Stimulated activated CD4-positive, alpha-beta T cell treated with anti-CD3 and anti-CD28 coated beads, Interleukin-1b, Interleukin-23, amount 100 ng/mL, for 4 hours (primary cell): Measurements from ENCODE around the gene COCH.

ENCODE experiments used
- DNase-seq, 2 donors: peaks; one replicate each; pipeline ENCODE4 v3.0.0-alpha.2; 2020; ENCODE audit warnings: low read depth in 2 of 2

Gene COCH

DNA sequence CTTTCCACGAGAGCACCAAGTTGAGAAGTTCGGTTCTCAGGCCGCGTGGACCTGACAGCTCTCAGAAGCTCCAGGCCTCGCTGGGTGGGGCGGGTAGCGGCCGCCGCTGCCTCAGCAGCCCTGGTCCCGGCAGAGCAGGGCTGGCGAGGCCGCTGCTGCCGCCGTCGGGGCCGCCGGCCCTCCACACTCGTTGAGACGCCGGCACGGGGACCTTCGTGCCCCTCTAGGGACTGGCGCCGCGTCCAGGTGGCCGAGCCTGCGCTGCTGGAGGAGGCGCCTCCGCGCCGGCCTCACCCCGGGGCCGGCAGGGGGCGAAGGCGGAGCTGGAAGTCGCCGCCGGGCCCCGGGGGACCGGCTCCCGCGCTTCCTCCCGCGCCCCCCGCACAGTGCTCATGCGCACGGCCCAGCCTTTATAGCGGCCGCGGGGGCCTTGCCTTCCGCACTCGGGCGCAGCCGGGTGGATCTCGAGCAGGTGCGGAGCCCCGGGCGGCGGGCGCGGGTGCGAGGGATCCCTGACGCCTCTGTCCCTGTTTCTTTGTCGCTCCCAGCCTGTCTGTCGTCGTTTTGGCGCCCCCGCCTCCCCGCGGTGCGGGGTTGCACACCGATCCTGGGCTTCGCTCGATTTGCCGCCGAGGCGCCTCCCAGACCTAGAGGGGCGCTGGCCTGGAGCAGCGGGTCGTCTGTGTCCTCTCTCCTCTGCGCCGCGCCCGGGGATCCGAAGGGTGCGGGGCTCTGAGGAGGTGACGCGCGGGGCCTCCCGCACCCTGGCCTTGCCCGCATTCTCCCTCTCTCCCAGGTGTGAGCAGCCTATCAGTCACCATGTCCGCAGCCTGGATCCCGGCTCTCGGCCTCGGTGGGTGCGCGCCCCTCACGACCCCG, at the start of gene COCH:
TSS of gene COCH (plus strand) at position 440 of the 879 bp plus-strand sequence. CDS start at position 820, 380 bp downstream.
- DNase-seq: peak in 1 of 2 donors; percentile 15

DNA sequence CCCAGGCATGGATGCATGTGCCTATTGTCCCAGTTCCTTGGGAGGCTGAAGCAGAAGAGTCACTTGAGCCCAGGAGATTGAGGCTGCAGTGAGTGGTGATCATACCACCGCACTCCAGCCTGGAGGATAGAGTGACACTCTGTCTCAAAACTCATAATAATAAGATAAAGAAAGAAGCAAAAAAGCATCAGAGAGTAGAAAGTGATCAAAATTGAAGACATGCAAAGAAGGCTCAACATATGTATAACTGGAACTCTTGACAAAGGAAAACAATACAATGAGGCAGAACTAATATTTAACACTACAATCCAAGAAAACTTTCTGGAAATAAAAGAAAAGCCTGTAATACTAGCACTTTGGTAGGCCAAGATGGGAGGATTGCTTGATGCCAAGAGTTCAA, 48.3 kb upstream of the COCH start:
- DNase-seq: no peak

DNA sequence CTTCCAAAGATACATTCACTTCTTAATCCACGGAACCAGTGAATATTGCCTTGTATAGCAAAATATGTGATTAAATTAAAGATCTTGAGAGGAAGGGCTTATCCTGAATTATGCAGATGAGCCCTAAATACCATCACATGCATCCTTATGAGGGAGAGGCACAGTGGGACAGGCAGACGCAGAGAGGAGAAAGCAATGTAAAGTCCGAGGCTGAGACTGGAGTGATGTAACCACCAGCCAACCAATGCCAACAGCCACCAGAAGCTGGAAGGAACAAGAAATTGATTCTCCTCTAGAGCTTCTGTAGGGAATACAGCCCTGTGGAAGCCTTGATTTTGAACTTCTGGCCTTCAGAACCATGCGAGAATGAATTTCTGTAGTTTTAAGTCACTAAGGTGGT, 44.5 kb upstream of the COCH start:
- DNase-seq: no peak

DNA sequence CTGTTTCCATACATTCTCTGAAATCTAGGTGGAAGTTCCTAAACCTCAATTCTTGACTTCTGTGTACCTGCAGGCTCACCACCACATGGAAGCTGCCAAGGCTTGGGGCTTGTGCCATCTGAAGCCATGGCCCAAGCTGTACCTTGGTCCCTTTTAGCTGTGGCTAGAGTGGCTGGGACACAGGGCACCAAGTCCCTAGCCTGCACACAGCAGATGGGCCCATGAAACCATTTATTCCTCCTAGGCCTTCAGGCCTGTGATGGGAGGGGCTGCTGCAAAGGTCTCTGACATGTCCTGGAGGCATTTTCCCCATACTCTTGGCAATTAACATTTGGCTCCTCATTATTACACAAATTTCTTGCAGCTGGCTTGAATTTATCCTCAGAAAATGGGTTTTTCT, 40.0 kb upstream of the COCH start:
- DNase-seq: no peak

DNA sequence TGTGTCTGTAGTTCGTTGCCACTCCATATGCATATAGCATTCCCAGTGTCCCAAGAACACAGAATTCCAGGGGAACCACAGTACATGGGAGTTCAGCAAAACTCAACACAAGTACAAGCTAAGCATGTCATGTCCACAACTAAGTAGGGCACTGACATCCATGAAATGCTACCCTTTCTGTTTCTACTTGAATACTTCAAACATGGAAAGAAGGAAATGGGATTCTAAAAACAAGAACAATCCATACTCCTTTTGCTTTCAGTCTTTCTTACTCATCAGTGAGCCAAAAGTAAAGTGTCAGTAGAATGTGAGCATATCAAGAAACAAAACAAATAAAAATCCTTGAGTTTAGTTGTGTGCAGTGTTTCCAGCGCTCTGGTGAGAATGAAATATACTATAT, 36.0 kb upstream of the COCH start:
- DNase-seq: no peak

DNA sequence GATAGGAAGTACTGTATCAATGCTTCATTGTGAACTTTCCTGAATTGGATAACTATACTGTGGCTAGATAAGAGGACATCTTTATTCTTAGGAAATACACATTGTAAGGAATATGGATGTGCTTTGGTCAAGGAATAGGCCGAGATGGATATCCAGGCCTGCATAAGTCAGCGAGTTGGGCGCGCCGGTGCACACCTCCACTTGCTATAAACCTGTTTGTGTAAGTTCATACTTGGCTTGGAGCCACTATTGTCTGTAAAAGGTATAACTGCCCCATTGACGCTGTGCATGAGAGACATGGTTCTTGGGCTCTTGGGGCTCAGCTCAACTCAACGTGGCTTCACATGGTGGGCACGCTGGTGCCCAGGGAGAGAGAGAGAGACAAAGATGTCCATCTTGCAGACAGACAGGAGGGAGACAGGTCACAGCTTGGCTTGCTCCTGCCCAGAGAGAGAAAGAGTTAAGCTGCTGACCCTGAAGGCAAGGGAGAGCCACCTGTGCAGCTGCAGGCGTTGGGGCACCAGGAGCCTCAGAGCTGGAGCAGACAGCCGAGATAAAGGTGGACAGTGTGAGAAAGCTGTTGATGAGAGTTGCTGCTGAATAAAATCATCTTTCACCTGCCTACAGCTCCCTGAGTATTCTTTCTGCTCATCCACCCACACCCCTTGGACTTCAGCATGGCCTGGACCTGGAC, 34.1 kb upstream of the COCH start:
- DNase-seq: no peak

DNA sequence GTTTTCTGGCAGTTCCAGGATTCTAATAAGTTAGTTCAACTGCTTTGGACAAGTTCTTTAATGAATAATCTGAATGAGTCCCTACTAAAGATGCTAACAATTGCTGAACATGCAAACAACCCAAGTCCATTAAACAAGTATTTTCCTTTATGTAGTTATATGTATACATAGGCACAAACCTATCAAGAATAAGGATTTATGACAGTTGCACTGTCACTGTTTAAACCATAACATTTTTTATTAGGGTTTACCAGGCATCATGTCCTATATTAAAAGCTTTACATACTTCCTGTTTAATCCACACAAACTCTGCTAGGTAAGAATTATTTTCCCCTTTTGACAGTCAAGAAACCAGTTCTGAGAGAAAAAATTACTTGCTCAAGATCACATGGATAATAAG, 31.9 kb upstream of the COCH start:
- no peak for DNase-seq

DNA sequence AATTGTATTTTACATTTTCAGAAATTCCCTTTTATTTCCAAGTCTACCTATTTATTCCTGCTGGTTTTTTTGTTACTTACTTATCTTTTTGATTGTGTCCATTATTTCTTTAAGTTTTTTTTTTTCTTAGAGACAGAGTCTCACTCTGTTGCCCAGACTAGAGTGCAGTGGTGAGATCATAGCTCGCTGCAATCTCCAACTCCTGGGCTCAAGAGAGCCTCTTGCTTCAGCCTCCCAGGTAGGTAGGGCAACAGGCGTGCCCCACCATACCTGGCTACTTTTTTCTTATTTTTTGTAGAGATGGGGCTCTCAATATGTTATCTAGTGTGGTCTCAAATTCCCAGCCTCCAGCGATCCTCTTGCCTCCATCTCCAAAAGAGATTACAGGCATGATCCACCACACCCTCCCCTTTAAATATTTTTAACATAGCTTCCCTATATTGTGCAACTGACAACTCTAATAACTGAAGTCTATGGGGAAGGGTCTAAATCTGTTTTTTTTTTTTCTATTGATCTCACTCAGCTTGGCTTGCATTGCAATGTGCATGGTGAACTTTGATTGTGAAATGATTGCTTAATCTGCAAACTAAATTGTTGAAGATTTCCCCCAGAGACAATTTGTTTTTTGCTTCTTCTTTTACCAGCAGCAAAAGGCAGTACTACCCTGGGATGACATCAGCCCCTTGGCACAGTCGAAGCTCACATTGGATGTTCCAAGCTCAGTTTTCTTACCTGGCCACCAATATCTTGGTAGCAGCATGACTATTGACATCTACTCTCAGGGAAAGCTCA, 25.7 kb upstream of the COCH start:
- no peak for DNase-seq

DNA sequence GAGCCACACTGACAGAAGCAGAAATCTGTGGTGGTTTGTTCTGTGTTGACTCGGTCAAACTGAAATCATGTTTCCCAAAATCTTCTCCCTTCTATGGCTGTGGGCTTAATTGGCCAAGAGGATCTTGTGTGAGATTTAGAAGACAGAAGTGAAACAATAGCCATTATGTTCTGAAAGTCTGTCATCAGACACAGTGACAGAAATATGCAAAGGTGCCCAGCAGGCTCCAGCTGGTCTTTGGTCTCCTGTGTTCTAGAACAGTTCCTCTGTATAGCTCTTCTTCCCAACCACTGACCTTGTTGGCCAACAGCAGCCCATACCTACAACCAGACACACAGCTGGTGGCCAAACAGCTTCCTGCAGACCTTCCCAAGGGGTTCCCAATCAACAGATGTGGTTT, 25.0 kb upstream of the COCH start:
- no peak for DNase-seq

DNA sequence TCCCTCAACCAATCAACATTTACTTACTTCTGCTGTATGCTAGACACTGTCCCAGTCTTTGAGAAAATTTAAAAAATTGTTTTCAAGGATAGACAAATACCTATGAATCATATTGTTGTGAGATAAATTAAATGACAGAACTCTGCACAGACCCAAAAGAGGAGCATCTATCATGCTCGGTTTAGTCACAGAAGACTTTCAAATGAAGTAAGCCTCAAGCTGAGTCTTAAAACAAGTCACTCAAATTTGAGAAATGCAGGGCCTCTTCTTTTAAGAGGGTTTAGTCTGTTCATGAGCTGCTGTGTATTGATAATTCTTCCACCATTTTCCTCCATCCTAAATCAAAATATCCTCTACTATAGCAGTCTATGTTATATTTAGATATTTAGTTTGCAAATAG, 24.4 kb upstream of the COCH start:
- DNase-seq: no peak

DNA sequence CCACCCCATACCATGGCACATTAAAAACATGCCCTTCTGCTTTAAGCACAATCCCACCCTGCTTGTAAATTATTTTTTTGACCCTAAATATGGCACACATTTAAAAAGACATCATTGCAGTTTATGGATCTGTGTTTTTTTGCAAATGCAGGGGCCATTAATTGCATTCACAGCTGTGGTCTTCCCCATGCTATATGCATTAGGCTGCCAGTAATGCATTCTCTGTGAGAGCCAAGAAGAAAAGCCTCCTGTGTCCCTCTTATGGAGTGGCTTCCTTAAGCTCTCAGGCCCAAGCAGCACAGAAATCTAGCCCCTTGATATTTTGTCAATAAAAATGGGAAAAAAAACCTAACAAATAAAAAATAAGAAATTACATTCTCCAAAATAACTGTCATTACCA, 20.4 kb upstream of the COCH start:
- DNase-seq: no peak

DNA sequence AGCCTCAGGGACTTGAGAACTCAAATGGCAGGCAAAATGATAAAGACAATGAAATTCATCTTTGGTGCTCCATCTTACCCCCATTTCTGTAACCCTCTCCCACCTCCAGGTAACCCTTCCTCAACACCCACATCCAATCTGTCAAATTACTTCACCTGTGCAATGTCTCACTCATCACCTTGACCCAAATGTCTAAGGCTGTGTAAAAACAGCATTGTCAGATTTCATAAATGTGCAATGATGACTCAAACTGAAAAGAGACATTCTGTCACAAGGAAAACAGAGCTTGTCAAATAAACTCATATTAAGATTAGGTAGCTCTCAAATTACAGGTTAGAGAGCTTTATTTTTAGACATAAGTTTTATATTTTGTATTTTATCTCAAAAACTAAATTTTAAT, 19.9 kb upstream of the COCH start:
- no peak for DNase-seq

DNA sequence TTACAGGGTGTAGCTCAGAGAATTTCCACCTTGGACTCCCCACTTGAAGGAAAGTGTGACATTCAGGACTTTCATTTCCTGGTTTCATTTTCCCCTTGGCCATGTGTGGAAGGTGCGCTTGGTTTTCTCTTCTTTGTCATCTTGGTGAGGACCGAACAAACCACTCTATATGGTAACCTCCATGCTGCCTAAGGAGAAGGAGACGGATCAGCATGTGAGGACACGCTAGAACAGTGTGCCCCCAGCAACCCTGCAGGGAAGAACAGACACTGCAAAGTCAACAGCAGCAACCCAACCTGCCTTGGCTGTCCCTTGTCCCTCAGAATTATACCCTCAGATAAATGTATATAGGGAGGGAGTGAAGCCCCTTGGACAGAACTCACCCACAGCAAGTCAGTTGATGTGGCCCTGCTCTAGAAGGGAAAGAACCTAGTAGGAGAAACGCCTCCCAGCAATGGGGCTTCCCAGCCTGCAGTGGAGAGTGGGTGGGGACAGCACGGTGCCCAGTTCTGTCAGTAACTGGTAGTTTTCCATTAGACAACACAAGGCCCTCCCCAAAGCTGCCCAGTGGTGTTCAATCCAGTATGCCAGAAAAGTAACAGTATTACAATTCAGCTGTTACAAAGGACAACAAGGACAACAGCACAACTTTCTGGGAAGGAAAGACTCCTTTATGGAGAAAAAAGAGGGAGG, 18.9 kb upstream of the COCH start:
- no peak for DNase-seq

DNA sequence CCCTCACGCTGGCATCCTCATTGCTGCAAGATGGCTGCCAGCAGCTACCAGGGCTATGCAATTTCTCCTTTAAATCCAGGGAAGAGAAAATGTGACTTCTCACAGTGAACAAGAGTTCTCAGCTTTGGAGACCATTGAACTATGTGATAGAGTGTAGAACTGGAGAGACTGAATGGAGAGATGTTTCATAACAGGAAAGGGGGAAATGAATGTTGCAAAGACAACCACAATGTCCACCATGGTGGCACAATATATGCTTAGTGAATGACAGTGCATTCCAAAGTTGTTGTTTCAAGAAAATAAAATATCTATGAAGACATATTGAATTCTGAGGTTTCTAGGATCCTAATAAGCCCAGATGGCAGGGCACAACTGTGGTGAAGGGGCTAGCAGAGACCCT, 13.2 kb upstream of the COCH start:
- no peak for DNase-seq

DNA sequence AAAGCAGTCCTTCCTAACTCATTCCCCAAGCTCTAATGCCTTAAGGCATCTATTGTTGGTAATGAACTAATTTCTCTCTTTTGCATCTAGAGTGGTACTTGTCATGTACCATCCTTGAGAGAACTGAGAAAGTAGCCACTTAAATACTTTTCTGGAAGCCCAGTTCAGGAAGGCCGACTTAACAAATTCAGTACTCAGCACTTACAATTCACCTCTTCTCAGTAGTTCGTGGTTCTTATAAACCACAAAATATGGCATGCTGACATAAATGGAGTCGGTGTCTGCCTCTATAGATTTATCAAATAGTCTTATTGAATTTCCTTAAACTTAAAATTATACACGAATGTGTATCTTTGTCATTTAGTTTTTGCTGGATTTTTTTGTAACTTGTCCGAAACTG, 9.4 kb upstream of the COCH start:
- no peak for DNase-seq

DNA sequence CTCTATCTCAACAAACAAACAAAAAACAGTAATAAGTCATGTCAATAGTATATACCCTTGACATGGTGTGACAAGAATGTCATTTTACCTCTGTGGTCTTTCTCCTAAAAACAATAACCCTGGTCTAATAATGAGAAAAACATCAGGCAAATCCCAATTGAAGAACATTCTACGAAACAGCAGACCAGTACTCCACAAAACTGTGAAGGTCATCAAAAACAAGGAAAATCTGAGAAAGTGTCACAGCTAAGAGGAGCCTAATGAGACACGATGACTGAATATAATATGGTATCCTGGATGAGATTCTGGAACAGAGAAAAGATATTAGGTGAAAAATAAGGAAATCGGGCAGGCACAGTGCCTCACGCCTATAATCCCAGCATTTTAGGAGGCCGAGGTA, 5.6 kb upstream of the COCH start:
- DNase-seq: no peak

DNA sequence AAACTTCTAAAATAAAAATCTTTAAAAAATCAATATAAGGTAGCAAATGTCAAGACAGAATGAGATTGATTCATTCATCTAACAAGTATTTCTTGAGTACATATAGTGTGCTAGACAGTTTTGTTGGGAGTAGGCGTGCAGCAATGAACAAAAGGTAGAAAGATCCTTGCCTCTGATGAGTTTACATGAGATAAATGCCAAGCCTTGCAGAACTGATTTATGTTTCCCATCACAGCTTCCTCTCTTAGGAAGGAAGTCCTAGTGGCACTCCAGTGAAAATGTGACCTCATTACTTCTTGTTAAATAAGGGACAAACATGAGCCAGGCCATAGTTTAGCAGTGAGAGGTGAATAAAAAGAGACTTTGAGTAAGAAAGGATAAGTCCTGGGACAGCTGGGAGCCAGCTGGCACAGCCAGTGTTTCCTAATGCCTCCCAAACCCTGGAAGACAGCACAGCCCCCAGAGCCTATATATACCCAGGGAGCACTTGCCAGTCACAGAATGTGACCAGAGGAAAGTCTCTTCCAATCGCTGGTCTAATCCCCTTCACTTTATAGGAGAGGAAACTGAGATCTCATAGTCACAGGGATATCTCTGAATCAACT, 4.7 kb upstream of the COCH start:
- DNase-seq: no peak

DNA sequence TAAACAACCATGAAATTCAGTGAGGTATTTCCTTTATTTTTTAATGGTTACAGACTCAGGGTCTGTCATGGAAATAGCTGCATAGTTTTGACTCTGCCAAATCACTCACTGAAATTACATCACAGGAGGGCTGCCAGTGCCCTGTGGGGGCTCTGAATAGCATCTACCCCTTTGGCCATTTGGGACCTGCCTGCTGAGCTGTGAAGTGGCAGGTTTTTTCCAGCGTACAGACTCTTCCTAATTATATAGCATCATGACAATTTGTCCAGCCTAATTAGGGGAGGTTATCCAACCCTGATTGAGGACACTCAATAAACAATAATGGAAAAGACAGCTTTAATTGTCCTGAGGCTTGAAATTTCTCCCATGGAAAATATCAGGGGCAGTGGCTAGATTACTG, 1.8 kb upstream of the COCH start:
- DNase-seq: no peak

DNA sequence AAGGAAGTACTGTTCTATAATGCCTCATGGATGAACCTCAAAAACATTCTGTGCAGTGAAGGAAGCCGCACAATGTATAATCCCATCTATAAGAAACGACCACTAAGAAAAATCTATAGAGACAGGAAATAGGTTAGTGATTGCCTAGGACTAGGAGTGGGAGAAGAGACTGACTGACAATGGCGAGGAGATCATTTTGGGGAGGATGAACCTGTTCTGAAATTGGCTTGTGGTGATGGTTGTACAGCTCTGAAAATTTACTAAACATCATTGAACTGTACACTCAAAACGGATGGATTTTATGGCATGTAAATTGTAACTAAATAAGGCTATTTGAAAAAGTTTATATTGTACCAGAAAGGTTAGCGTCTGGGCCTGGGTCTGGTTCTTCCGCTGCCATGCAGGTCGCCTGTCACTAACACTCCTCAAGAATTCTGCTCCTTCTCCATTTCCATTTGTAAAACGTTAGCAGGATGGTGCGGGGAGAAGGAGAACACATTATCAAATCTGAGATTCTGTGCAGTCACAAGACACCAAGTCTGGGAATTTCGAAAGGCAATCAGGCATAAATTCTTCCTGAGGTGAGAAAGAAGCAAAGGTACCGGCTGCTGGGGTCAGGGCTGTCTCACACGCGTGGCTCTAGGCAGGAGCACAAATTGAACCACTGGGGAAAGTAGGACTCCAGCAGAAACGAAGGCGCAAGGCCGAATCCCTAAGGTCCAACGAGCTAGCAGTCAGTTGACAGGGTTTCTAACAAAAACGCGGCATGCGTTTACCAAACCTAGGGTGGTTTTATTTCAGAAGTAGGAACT, 845 bp upstream of the COCH start:
- no peak for DNase-seq

DNA sequence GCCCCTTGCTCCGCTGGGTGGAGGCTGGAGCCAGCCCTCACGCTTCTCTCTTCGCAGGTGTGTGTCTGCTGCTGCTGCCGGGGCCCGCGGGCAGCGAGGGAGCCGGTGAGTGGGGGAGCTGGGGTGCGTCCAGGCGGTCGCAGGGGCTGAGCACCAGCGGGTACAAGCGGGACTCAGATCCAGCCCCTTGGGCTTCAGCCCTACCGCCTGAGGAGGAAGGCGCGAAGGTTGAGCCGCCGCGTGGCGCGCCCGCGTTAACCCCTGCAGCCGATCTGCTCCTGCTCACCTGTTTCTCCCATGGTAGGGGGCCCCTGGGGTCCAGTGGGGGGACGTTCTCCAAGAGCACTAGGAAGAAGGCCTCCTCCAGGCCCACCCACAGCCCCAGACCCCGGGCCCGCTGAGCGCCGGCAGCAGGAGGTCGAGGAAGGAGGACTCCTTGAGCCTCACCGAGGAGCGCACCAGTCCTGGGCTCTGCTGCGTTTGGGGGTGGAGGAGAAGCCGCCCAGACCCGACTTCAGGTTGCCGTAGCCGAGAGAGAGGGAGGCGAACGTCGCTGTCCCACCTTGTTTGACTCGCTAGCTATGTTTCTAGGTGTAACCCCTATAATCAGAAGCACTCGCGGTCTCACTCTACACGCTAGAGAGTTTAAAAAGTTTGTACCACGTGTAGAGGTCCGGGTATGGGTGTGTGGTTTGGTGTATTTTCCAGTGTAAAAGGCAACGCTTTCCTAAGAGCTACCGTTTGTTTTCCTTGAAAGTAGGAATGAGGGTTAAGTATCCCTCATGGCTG, 834 bp downstream of the COCH start:
- DNase-seq: no peak
